DMS 273 (cell line): ENCODE measurements around the gene RNF157.

Experiments used
- DNase-seq: peaks from one replicate; lab custom pipeline; 2025; ENCODE audit not compliant: unreplicated experiment; lab: John Stamatoyannopoulos, UW

The RNF157 gene

DNA sequence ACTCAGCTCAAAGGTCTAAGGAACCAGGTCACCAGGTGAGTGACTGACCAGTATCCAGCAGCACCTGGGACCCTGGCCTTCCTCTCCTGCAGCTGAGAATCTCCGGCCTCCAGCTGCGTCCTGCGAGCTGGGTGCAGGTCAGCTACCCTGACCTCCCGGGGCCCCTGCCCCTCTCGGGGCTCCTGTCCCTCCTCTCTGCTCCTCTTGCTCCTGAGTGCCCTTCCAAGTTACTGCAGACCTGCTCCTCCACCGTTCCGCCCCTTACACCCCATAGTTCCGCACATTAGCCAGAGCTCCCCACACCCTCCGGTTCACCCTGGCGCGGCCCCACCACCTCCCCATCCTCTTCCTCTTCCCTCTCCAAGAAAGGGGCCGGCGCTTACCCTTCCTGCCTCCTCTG, 109.8 kb downstream of the RNF157 start:
- no peak for DNase-seq

DNA sequence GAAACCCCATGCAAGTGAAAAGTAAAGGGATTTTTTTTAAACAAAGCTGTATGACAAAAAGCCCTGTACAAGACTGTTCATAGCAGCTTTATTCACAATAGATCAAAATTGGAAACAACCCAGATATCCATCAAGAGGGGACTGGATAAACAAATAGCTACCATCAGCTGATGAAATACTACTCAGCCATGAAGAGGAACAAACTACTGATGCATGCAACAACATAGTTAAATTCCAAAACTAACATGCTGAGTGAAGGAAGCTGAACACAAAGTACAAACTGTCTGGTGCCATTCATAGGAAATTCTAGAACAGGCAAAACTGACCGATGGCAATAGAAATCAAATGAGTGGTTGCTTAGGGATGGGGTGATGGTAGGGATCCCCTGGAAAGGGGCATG, 114.4 kb downstream of the RNF157 start:
- DNase-seq = no peak

DNA sequence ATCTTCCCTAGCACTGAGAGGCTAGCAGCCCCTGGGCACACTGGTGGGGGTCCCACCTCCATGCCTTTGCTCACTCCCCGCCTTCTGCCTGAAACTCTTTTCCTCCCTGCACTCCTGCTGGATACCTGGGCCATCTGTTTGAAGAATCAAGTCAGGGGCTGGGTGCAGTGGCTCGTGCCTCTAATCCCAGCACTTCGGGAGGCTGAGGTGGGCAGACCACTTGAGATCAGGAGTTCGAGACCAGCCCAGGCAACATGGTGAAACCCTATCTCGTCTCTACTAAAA, 115.0 kb downstream of the RNF157 start:
- no peak for DNase-seq

DNA sequence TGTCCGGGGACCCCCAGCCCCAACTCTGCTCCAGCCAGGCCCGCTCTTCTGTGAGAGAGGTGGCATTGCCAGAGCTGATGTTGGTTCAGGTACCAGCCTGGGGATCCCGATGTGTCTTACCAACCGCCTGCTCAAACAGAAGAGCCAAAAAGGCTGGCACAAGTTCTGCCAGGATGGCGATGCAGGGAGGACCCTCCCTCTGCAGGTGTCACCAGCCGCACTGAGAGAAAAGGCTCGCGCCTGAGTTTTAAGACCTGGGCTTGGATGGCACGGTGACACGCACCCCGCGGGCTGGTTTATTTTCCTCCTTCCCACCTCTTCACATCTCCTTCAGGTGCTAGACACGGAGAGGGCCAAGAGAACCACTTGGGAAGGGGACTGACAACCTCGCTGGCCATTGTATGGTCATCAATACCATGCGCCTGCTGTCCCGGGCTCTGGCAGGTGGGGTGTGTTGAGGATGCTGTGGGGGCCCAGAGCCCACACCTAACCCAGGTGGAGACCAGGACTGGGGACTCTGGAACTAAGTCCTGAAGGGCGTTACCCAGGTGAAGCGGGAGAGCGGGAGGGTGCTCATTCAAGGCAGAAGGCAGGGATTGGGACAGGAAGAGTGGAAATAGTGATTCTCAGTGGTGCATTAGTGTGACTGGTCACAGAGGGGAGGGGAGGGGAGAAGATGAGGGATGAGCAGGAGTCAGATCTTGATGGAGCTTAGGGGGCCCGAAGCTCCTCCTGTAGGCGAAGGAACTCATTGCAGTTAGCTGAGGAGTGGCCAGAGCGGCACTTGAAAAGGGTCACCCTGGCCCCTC, 115.5 kb downstream of the RNF157 start:
- DNase-seq = peak; percentile 46

DNA sequence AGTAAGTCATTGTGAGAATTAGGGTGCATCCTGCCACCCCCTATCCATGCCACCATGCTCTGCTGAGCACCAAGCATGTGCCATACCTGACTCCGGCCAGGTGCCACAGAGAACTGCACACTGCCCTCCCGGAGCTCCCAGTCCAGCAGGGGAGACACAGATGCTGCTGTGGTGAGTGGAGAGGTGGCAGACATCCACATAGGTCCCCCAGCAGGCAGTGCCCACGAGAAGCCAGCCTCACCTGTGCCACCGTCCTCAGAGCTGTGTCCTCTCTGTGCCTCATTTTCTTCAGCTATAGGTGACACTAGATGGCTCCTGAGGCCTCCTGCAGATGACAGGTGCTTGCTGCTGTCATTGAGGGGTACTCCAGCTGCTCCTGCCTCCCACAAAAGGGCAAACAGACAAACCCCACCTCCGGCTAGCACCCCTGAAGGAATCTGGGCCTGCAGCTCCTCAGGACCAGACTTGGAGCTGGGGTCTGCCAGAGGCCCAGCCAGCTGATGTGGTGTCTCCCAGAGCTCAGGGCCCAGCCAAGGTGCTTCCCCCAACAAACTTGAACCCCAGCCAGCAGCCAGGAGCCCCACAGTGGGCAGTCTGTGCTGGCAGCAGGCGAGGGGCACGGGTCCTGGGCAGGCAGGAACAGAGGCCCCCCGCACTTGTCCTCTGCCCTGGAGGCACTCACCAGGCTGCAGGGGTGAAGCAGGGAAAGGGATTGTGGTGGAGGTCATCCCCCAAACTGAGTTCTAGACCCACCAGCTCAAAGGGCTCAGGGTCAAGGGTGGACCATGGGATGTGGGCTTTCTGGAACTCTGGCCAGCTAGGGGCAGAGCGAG, 116.3 kb downstream of the RNF157 start:
- DNase-seq = no peak

DNA sequence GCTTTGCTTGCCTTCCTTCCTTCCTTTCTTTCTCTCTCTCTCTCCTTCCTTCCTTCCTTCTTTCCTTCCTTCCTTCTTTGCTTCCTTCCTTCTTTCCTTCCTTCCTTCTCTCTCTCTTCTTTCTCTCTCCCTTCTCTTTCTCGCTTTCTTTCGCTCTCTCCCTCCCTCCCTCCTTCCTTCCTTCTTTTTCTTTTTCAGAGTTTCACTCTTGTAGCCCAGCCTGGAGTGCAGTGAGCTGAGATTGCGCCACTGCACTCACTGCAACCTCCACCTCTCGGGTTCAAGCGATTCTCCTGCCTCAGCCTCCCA, 117.1 kb downstream of the RNF157 start:
- no peak for DNase-seq

DNA sequence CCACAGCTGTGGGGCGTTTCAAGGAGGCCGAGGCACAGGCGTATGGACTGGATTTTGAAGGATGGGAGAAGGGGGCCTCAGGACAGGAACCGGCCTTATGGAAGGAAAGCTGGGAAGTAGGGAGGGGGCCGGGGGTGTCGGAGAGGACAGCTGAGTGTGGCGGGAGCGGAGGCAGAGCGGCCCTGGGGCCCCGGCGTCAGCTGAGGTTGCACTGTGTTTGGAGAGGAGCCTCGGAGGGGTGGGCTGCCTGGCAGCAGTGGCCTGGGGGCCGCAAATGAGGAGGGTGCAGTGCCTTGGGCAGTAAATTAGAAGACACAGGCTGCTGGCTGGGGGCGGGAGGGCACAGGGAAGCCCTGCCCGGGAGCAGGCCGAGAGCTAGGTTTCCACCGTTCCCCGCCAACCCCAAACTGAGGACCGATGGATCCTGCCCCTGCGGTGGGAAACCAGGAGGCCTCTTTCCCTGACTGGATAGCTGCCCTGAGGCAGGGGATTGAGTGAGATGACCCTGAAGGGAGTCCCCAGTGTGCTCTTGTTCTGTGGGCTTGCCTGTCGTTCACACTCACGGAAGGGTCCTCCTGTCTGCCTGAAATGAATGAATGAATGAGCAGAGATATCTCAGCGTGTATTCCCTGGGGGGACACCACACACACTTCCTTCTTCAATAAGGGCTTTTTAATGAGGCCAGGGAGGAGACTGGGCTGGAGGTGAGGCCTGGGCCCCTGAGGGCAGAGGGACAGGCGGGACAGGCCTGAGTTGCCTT, 117.7 kb downstream of the RNF157 start:
- no peak for DNase-seq

DNA sequence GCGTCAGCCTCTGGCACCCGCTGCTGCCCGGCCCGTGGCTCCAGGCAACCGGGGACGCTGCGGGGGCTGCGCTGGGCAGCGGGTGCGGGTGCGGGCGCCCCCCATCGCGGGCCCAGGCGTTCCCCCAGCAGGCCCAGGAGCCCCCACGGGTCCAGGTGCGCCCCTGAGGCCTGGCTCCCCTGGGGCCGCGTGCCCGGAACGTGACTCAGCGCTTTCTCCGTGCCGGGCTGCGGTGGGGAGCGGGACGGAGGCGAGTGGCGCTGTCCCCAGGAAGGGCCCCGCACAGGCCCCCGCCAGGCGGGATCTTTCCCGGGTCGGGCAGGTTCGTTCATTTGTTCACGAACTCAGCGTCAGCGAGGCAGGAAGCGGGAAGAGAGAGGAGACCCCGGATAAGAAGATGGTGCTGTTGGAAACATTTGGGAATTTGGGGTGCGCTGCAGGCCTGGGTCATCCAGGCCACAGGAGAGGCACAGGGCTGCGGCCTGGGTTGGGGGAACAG, 118.3 kb downstream of the RNF157 start:
- DNase-seq = no peak

DNA sequence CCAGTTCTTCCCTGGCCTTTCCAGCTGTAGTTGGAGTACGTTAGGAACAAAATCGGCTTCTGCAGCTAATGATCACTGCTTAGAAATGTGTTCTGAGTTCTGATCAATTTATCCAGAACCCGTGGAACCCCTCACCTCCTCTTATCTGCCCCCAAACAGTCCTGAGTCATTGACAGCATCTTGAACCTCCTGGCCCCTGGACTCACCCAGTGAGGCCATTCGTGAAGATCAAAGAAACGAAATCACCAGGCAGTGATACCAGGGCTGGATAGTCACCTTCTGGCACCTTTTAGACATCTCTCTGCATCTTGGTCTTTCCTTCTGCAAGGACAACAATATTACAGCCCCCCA, 119.7 kb downstream of the RNF157 start:
- DNase-seq = no peak

DNA sequence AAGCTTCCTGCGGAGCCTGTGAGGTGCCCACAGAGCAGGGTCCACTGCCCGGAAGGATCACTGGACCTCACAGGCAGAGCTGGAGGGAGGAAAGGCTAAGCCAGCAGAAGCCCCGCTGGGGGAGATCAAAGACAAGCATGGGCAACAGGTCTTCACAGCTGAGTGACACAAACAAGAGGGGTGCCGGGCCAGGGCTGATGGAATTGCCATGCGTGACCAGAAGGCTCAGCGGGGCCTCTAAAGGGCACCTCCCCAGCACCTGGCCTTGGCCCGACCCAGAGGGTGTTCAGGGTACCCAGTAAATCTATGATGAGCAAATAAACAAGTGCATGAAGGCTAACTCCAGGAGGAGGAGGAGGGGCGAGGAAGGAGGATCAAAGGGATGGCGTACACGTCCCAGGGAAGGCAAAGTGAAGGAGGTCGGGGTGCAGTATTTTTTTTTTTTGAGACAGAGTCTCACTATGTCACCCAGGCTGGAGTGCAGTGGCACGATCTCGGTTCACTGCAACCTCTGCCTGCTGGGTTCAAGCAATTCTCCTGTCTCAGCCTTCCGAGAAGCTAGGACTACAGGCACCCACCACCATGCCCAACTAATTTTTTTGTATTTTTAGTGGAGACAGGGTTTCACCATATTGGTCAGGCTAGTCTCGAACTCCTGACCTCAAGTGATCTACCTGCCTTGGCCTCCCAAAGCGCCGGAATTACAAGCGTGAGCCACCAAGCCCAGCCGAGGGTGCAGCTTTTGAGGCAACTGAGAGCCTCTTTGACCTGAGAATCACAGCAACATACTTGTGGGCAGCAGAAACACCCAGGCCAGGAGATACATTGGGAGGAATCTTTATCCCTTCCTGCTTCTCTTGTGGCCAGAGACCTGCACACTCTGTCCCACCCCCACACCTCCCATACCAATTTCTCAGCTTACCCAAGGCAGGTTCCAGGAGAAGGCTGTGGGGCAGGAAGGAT, 120.6 kb downstream of the RNF157 start:
- DNase-seq = no peak

DNA sequence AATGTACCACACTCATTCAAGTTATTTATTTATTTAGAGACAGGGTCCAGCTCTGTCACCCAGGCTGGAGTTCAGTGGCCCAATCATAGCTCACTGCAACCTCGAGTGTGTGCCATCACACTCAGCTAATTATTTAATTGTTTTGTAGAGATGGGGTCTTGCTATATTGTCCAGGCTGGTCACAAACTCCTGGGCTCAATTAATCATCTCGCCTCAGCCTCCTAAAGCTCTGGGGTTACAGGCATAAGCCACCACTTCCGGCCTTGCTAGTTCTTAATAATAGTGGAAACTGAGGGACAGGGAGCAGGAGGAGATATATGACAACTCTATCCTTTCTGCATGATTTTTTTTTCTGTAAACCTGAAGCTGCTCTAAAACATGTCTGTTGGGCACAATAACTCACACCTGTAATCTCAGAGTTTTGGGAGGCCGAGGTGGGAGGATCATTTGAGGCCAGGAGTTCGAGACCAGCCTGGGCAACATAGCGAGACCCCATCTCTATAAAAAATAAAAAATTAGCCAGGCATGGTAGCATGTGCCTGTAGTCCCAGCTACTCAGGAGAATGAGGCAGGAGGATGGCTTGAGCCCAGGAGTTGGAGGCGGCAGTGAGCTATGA, 125.0 kb downstream of the RNF157 start:
- DNase-seq = no peak

DNA sequence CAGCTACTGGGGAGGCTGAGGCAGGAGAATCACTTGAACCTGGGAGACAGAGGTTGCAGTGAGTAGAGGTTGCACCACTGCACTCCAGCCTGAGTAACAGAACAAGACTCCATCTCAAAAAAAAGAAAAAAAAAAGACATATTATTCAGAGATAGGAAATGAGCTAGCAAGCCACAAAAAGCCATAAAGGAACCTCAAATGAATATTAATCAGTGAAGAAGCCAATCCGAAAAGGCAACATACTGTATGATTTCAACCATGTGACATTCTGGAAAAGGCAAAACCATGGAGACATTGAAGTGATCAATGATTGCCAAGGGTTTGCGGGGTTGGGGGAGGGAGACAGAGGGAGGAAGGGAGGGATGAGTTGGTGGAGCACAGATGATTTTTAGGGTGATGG, 128.3 kb downstream of the RNF157 start:
- DNase-seq = no peak

DNA sequence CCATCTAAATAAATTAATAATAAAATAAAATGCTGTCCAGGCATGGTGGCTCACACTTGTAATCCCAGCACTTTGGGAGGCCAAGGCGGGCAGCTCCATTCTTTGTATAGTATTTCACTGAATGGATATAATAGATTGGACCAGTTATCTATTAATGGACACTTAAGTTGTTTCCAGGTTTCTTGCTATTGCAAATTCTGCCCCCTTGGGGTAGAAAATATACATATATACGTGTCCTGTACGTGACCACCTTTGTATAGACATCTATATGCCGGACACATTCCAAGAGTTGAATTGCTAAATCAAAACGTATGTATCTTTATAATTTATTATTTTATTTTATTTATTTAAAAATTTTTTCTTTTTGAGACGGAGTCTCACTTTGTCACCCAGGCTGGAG, 132.8 kb downstream of the RNF157 start:
- peak; percentile 40 for DNase-seq

DNA sequence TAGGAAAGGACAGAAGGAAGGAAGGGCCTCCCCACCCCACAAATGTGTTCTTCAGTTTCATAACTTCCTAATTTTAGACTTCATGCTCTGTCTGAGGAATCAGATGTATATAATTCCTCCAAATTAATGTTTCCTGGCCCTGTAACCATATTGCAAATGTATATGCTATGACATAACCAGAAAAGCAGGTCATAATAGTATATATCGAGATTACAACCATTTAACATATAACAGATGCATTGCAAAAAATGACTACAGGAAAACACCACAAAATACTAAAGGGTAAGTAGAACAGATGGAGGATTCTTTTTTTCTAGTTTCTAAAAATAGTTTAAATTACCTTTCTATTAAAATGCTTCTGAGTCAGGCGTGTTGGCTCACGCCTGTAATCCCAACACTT, 133.6 kb downstream of the RNF157 start:
- DNase-seq = peak; percentile 57

DNA sequence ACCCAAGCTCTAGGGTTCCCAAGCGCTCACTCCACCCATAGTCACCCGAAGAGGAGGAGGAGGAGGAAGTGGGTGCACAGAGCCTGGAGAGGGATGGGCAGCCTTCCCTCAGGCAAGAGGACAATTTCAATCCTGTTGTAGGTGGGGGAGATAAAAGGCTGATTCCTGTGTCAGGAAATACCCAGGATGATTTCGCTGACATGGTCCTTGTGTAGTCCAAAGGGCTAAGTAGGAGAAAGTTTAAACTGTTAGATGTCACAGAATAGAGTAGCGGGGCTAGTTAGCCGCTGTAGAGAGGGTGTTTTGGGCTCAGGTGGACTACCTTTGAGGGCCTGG, 135.4 kb downstream of the RNF157 start:
- DNase-seq = no peak

DNA sequence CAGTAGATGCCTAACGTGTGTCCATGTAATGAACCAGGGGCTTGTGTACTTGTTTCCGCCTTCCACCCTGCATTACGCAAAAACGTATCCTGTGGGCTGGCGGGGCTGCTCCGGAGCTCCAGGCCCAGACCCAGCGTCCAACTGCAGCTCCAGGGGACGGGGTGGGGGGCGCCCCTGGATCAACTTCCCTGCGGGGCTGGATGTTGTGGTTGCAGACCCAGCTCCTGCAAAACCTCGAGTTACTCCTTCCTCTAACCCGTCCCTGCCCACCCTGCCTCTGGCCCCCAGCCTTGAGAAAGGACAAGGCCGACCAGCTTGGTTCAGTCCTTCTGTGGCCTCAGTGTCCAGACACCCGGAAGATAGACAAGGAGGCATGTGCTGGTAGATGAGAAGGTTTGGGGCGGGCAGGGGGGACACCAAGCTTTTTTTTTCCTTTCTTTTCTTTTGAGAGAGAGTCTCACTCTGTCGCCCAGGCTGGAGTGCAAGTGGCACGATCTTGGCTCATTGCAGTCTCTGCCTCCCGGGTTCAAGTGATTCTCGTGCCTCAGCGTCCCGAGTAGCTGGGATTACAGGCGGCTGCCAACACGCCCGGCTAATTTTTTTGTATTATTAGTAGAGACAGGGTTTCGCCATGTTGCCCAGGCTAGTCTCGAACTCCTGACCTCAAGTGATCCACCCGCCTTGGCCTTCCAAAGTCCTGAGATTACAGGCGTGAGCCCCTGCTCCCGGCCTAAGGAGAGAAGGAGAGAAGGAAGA, 136.0 kb downstream of the RNF157 start:
- no peak for DNase-seq

DNA sequence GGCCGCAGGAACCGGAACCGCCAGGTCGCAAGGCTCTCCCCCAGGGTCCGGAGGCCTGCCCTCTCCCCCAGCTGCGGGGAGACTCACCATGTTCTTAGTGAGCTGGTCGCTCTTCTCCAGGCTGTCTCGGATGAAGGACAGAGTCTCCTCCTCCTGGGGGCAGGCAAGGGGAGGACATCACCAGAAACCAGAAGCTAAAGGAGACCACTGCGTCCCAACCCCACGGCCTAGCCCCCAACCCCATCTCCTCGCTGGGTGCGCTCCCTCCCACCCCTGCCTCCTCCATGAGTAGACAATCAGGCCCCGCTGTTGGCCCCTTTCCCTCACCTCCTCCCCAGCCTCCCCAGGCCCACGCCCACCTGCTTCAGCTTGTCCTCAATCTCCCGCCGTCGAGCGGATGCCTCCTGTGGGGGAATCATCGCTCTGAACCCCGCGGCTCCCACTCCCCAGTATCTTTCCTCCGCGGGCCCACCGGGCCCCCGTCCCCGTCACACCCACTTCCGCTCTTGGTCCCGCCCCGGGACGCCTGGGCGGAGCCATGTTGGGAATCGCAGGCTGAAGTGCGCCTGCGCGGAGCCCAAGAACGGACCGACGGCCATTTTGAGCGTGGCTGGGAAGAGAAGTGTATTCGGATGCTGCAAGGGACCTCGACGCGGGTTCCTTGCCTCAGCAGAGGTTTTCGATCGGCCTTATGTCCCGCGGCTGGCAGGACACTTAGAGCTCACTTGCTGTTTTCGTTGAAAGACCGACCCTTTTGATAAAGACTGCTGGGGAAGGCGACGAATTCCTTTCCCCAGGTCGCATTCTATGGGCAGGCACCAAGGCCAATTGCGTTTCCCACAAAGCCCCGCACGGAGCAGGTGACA, 136.8 kb downstream of the RNF157 start, which contains the start of gene EXOC7:
EXOC7 (minus strand) TSS at position 514 of the 866 bp plus-strand sequence; CDS start at position 419, 95 bp downstream.
- peak; percentile 98 for DNase-seq

DNA sequence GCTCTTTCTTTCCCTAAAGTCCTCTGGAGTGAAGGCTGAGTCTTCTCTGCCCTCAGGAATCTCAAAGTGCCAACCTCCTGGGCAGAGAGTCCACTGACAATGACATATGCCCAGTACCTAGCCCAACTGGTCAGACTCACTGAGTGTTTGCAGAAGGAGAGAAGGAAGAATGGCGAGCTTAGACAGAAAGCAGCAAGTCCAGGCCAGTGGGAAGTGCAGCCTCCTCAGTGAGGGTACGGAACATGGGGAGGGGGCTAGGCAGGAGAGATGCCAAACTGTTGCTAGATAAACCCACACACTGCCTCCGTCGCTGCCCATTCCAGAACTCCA, 137.4 kb downstream of the RNF157 start:
- DNase-seq = no peak
